Measurements from ENCODE around the gene IL32. TPM values are rescaled to one million over a fixed set of nuclear protein-coding genes. Genes with fewer than 3 reads are reported as not detected.

The IL32 gene
- total and polyA plus RNA-seq, 9 of the 15 experiments (the other 6 are each of a cell fraction or from before 2014, with no cell fraction given): 0.21 to 2.2 (median 0.37) TPM; not detected in 3

- peak; percentile 93 for TF ChIP-seq JUND (IDR thresholded peaks at IDR 0.05; ENCODE audit: borderline replicate concordance, low read depth, low read length)
- peak; percentile 86; the same call in 2 of the 3 replicates for TF ChIP-seq JUND (tag; IDR thresholded peaks at IDR 0.05; ENCODE audit: borderline replicate concordance, low read depth, low read length)
- peak; percentile 78 for TF ChIP-seq ZBTB7A (IDR thresholded peaks at IDR 0.05; ENCODE audit: borderline replicate concordance, control insufficient read depth, low read depth, low read length)
- peak; percentile 77; the same call in 1 of the 2 replicates for TF ChIP-seq HBP1 (CRISPR knock-in tag; IDR thresholded peaks at IDR 0.05)
- no peak for TF ChIP-seq MCM2 (IDR thresholded peaks at IDR 0.05; ENCODE audit: low read depth)
- no peak; the same call in 1 of the 2 replicates for TF ChIP-seq CHD2 (IDR thresholded peaks at IDR 0.05; ENCODE audit: low read depth, low read length)
- no peak for TF ChIP-seq HDAC3 (IDR thresholded peaks at IDR 0.05; ENCODE audit: borderline replicate concordance, partially characterized antibody)
- TF ChIP-seq MTA2 (IDR thresholded peaks at IDR 0.05; ENCODE audit: low read depth): no peak
- no peak for TF ChIP-seq CLOCK (CRISPR knock-in tag; IDR thresholded peaks at IDR 0.05; ENCODE audit: borderline replicate concordance)
- TF ChIP-seq PKNOX1 (IDR thresholded peaks at IDR 0.05): no peak
- no peak for TF ChIP-seq ZSCAN32 (CRISPR knock-in tag; IDR thresholded peaks at IDR 0.05)
- TF ChIP-seq SMARCB1 (IDR thresholded peaks at IDR 0.05; ENCODE audit: insufficient read length, low read depth): no peak
- no peak for TF ChIP-seq SFPQ (IDR thresholded peaks at IDR 0.05; ENCODE audit: low read depth, low read length)
- TF ChIP-seq ZC3H8 (IDR thresholded peaks at IDR 0.05): no peak
- no peak for TF ChIP-seq SRSF9 (IDR thresholded peaks at IDR 0.05; ENCODE audit: borderline replicate concordance, low read depth, low read length)
- TF ChIP-seq ZBTB43 (CRISPR knock-in tag; IDR thresholded peaks at IDR 0.05): no peak
- TF ChIP-seq POLR2AphosphoS2 (IDR thresholded peaks at IDR 0.05; ENCODE audit: low read length): no peak
- no peak for TF ChIP-seq MIER1 (IDR thresholded peaks at IDR 0.05; ENCODE audit: low read depth)
- TF ChIP-seq ZNF589 (CRISPR knock-in tag; IDR thresholded peaks at IDR 0.05; ENCODE audit: low read depth): no peak
Observed at GRCh38 chr16:3020604-3021448, 44.6 kb upstream of the IL32 start (continued).
